ENCODE data around the gene BTF3. TPM values are rescaled to one million over a fixed set of nuclear protein-coding genes. Genes with fewer than 3 reads are reported as not detected.

Gene BTF3
- polyA plus RNA-seq, 1 donor from 2014 or later = 324 TPM

- no peaks in the 10 kb centered on the region for H4K20me1 ChIP-seq (ENCODE audit: insufficient read depth)
- TF ChIP-seq EZH2 (IDR thresholded peaks at IDR 0.05; ENCODE audit: borderline replicate concordance, insufficient read depth, low read length, poor library complexity, severe bottlenecking) (no peak), POLR2AphosphoS5 (IDR thresholded peaks at IDR 0.05) (no peak), RAD21 (conservative IDR thresholded peaks at IDR 0.05) (no peak), TAF1 (IDR thresholded peaks at IDR 0.05; ENCODE audit: low read depth) (no peak), MXI1 (conservative IDR thresholded peaks at IDR 0.05; ENCODE audit: poor library complexity, severe bottlenecking) (no peak), REST (IDR thresholded peaks at IDR 0.05; ENCODE audit: borderline replicate concordance) (no peak), EP300 (conservative IDR thresholded peaks at IDR 0.05; ENCODE audit: poor library complexity, severe bottlenecking) (no peak), SMC3 (conservative IDR thresholded peaks at IDR 0.05; ENCODE audit: poor library complexity) (no peak)
- TF ChIP-seq, protein P1, sequence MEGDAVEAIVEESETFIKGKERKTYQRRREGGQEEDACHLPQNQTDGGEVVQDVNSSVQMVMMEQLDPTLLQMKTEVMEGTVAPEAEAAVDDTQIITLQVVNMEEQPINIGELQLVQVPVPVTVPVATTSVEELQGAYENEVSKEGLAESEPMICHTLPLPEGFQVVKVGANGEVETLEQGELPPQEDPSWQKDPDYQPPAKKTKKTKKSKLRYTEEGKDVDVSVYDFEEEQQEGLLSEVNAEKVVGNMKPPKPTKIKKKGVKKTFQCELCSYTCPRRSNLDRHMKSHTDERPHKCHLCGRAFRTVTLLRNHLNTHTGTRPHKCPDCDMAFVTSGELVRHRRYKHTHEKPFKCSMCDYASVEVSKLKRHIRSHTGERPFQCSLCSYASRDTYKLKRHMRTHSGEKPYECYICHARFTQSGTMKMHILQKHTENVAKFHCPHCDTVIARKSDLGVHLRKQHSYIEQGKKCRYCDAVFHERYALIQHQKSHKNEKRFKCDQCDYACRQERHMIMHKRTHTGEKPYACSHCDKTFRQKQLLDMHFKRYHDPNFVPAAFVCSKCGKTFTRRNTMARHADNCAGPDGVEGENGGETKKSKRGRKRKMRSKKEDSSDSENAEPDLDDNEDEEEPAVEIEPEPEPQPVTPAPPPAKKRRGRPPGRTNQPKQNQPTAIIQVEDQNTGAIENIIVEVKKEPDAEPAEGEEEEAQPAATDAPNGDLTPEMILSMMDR (IDR thresholded peaks at IDR 0.05; ENCODE audit: poor library complexity, severe bottlenecking) = no peak
- H3K36me3 ChIP-seq (ENCODE audit: insufficient read depth, low read length) = no peaks in the 10 kb centered on the region
- no peak overlapping the region for H3K4me2 ChIP-seq (ENCODE audit: low read length)
- H3K9me2 ChIP-seq (ENCODE audit: insufficient read depth, low read length) = no peaks in the 10 kb centered on the region
- no peak overlapping the region for H3K9ac ChIP-seq (ENCODE audit: low read length)
- H3K27me3 ChIP-seq (ENCODE audit: insufficient read depth, low read depth, low read length) = no peaks in the 10 kb centered on the region
- peaks cover 15% of the 10 kb centered on the region for H3K79me2 ChIP-seq (replicated peaks; ENCODE audit: insufficient read depth, low read length)
- H3F3A ChIP-seq (ENCODE audit: insufficient read depth, low read length, poor library complexity, severe bottlenecking) = peaks cover 4% of the 10 kb centered on the region
- H3K4me3 ChIP-seq (ENCODE audit: low read length) = no peak overlapping the region
- no peaks in the 10 kb centered on the region for H3K9me3 ChIP-seq (ENCODE audit: low read length)
- no peak overlapping the region for H2AFZ ChIP-seq (ENCODE audit: low read depth, low read length)
- H3K27ac ChIP-seq (ENCODE audit: low read length) = no peak overlapping the region
Observed at GRCh38 chr5:73494721-73495120, 3.5 kb upstream of the BTF3 start.

- no peaks in the 10 kb centered on the region for H3K9me3 ChIP-seq (ENCODE audit: low read length)
- H3K9me2 ChIP-seq (ENCODE audit: insufficient read depth, low read length) = no peaks in the 10 kb centered on the region
- H2AFZ ChIP-seq (ENCODE audit: low read depth, low read length) = no peak overlapping the region
- TF ChIP-seq SMC3 (conservative IDR thresholded peaks at IDR 0.05; ENCODE audit: poor library complexity) (no peak), REST (IDR thresholded peaks at IDR 0.05; ENCODE audit: borderline replicate concordance) (no peak), POLR2AphosphoS5 (IDR thresholded peaks at IDR 0.05) (no peak), TAF1 (IDR thresholded peaks at IDR 0.05; ENCODE audit: low read depth) (no peak), EP300 (conservative IDR thresholded peaks at IDR 0.05; ENCODE audit: poor library complexity, severe bottlenecking) (no peak), EZH2 (IDR thresholded peaks at IDR 0.05; ENCODE audit: borderline replicate concordance, insufficient read depth, low read length, poor library complexity, severe bottlenecking) (no peak), MXI1 (conservative IDR thresholded peaks at IDR 0.05; ENCODE audit: poor library complexity, severe bottlenecking) (no peak), RAD21 (conservative IDR thresholded peaks at IDR 0.05) (no peak)
- TF ChIP-seq, protein P1 (IDR thresholded peaks at IDR 0.05; ENCODE audit: poor library complexity, severe bottlenecking) = no peak
- H3K79me2 ChIP-seq (replicated peaks; ENCODE audit: insufficient read depth, low read length) = peaks cover 26% of the 10 kb centered on the region
- H4K20me1 ChIP-seq (ENCODE audit: insufficient read depth) = no peaks in the 10 kb centered on the region
- no peaks in the 10 kb centered on the region for H3K27me3 ChIP-seq (ENCODE audit: insufficient read depth, low read depth, low read length)
- no peak overlapping the region for H3K4me2 ChIP-seq (ENCODE audit: low read length)
- no peak overlapping the region for H3K9ac ChIP-seq (ENCODE audit: low read length)
- no peaks in the 10 kb centered on the region for H3K36me3 ChIP-seq (ENCODE audit: insufficient read depth, low read length)
- peaks cover 4% of the 10 kb centered on the region for H3F3A ChIP-seq (ENCODE audit: insufficient read depth, low read length, poor library complexity, severe bottlenecking)
- H3K27ac ChIP-seq (ENCODE audit: low read length) = no peak overlapping the region
- no peak overlapping the region for H3K4me3 ChIP-seq (ENCODE audit: low read length)
Observed at GRCh38 chr5:73495772-73496335, 2.4 kb upstream of the BTF3 start.
